Uterus (tissue), 4 donors: ENCODE results near the gene NR3C2. TPM values are rescaled to one million over a fixed set of nuclear protein-coding genes. Genes with fewer than 3 reads are reported as not detected.

Source experiments
- DNase-seq, 2 donors: peaks; one replicate each; pipeline ENCODE4 v3.0.0-alpha.2; 2019 to 2020
- H3K27ac ChIP-seq, 2 donors: fragments of 200-600 bp; sonication (generic); 1 replicate in 1 of 2; 2 replicates in 1 of 2; pipeline ENCODE4 v1.5.1; 2016 to 2018
- H3K27me3 ChIP-seq, 2 donors: fragments of 200-600 bp; sonication (generic); one replicate each; pipeline ENCODE4 v1.5.1; 2018 to 2019; ENCODE audit warnings: control low read depth in 1 of 2
- H3K36me3 ChIP-seq, 2 donors: fragments of 200-600 bp; sonication (generic); one replicate each; pipeline ENCODE4 v1.5.1; 2019; ENCODE audit warnings: control low read depth in 1 of 2
- H3K4me1 ChIP-seq, 2 donors: fragments of 200-600 bp; sonication (generic); one replicate each; pipeline ENCODE4 v1.5.1; 2018 to 2019; ENCODE audit warnings: control low read depth in 1 of 2
- H3K4me3 ChIP-seq, 2 donors: fragments of 200-600 bp; sonication (generic); 1 replicate in 1 of 2; 2 replicates in 1 of 2; pipeline ENCODE4 v1.5.1; 2018 to 2019; ENCODE audit warnings: mild to moderate bottlenecking in 1 of 2
- H3K9me3 ChIP-seq, 2 donors: fragments of 200-600 bp; sonication (generic); one replicate each; pipeline ENCODE4 v1.5.1; 2019; ENCODE audit warnings: control low read depth in 1 of 2
- CTCF ChIP-seq, 4 experiments: fragments of 200-600 bp in 2 of 4; fragments of 450-650 bp in 2 of 4; sonication (generic) in 2 of 4; IDR thresholded peaks; one replicate each; pipeline ENCODE4 v1.5.1; 2016 to 2019; ENCODE audit warnings: antibody characterized with exemption in 4 of 4, mild to moderate bottlenecking in 2 of 4, moderate library complexity in 1 of 4
- POLR2A ChIP-seq, 2 donors: fragments of 450-650 bp; IDR thresholded peaks; one replicate each; pipeline ENCODE4 v1.6.1; 2016; ENCODE audit warnings: antibody characterized with exemption in 2 of 2, mild to moderate bottlenecking in 1 of 2, moderate library complexity in 1 of 2
- intact Hi-C: fragments of 100-400 bp; cut with DNase I; formaldehyde crosslinking; loops from one replicate; pipeline ENCODE4 v1.15.1; 2023; ENCODE audit warnings: low total_unique reads
- total RNA-seq, 4 donors: library from RNA; depleted of rRNA in 3 of 4; stranded (reverse); fragments of >200 nt in 3 of 4; gene quantifications; one replicate each; pipeline versions ENCODE4 v1.1.0 to v1.2.4, GENCODE V29; 2014 to 2023
- donor health status: DM: yes; HTN: yes; CAD: no.

The NR3C2 gene
- total RNA-seq, 4 donors from 2014 or later, result 10.0 to 46.7 (median 12.5) TPM

- Histone ChIP-seq H3K27ac (no peak overlapping the region), H3K9me3 (no peaks in the 10 kb centered on the region), H3K4me1 (no peaks in the 10 kb centered on the region), H3K4me3 (no peak overlapping the region), H3K36me3 (no peaks in the 10 kb centered on the region), H3K27me3 (no peaks in the 10 kb centered on the region)
- intact Hi-C loops, result no loop called here
- no peak for TF ChIP-seq CTCF (IDR thresholded peaks at IDR 0.05)
- no peak for TF ChIP-seq POLR2A (IDR thresholded peaks at IDR 0.05)
- no peak for DNase-seq
Observed at GRCh38 chr4:148243837-148244236, 198.4 kb downstream of the NR3C2 start.

DNA sequence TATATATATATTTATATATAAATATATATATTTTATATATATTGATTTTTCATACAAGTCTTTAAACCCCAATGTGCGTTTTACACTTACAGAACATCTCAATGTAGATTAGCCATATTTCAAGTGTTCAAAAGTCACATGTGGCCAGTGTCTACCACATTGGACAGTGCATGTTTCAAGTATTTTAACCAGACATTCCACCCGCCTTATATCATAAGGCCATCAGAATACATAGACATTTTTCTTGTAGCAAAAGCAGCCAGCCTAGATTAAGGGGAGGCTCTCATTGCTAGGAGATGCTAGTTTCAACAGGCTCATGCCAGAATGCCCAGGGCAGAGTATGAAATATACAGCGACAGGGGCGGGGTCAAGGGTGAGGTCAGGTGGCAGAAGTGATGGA lies 202.0 kb downstream of the NR3C2 start:
- TF ChIP-seq CTCF (IDR thresholded peaks at IDR 0.05), result no peak
- no peak for TF ChIP-seq POLR2A (IDR thresholded peaks at IDR 0.05)
- Histone ChIP-seq H3K27me3 (no peaks in the 10 kb centered on the region), H3K4me1 (no peaks in the 10 kb centered on the region), H3K36me3 (no peaks in the 10 kb centered on the region), H3K4me3 (no peak overlapping the region), H3K27ac (no peak overlapping the region), H3K9me3 (no peaks in the 10 kb centered on the region)
- intact Hi-C loops, result no loop called here
- DNase-seq, result no peak

GRCh38 chr4:148239494-148239985 lies 202.7 kb downstream of the NR3C2 start:
- no peaks in the 10 kb centered on the region for H3K27me3 ChIP-seq
- H3K27ac ChIP-seq, result no peak overlapping the region
- no peak overlapping the region for H3K4me3 ChIP-seq
- TF ChIP-seq CTCF (IDR thresholded peaks at IDR 0.05) (no peak), POLR2A (IDR thresholded peaks at IDR 0.05) (no peak)
- DNase-seq, result no peak
- H3K9me3 ChIP-seq, result no peaks in the 10 kb centered on the region
- H3K4me1 ChIP-seq, result no peaks in the 10 kb centered on the region
- intact Hi-C loops, result no loop called here
- no peaks in the 10 kb centered on the region for H3K36me3 ChIP-seq

- Histone ChIP-seq H3K36me3 (no peaks in the 10 kb centered on the region), H3K9me3 (no peaks in the 10 kb centered on the region), H3K4me3 (no peak overlapping the region), H3K27ac (no peak overlapping the region), H3K27me3 (no peaks in the 10 kb centered on the region), H3K4me1 (no peaks in the 10 kb centered on the region)
- no peak for DNase-seq
- TF ChIP-seq CTCF (IDR thresholded peaks at IDR 0.05) (no peak), POLR2A (IDR thresholded peaks at IDR 0.05) (no peak)
- intact Hi-C loops, result no loop called here
Observed at GRCh38 chr4:148238811-148239493, 203.3 kb downstream of the NR3C2 start.

- intact Hi-C loops, result no loop called here
- Histone ChIP-seq H3K4me3 (no peak overlapping the region), H3K36me3 (no peaks in the 10 kb centered on the region), H3K27ac (no peak overlapping the region), H3K9me3 (no peaks in the 10 kb centered on the region), H3K27me3 (no peaks in the 10 kb centered on the region), H3K4me1 (no peaks in the 10 kb centered on the region)
- TF ChIP-seq CTCF (IDR thresholded peaks at IDR 0.05), result no peak
- TF ChIP-seq POLR2A (IDR thresholded peaks at IDR 0.05), result no peak
- DNase-seq, result no peak
Observed at GRCh38 chr4:148238086-148238485, 204.1 kb downstream of the NR3C2 start.
